Activated CD8-positive, alpha-beta memory T cell treated with anti-CD3 and anti-CD28 coated beads, Interleukin-2, amount 50 U/mL, for 48 hours (primary cell): ENCODE data around the gene DMPK.
A peak's percentile ranks its signal among the peaks of the same experiment; 100 is the strongest.
"Not testable (repeated sequence)": the region's sequence is repeated elsewhere in the genome, so short reads cannot be mapped to it uniquely, and the experiment has no call there.

ENCODE experiments used
- DNase-seq: peaks from one replicate; pipeline ENCODE4 v3.0.0-alpha.2; 2020

The DMPK gene

DNA sequence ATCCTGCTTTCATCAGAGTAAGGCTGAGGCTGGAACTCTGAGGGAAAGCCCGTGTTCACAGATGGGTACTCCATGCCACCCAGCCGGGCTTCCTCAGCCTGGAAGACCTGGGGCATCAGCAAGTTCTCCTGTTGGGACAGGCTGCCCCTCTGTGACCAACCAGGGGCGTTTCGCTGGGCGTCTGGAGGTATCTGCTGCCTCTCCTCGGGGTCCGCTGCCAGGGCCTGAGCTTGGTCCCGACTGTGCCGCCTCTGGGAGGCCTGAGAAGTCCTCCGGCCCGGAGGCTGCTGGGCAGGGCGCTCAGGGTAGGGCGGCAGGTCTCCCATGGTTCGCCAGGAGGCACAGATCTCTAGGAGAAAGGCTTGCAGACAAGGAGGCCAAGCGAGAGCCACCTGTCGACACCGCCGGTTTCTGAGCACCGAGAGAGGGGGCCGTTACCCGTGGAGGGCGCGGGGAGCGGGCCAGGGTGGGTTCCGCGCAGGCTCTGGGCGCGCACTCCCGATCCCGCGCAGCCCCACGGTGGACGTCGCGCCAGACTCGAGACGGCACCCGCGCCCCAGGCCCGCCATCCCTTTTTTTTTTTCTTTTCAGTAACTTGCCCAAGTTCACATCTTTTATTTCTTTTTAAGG lies 32.7 kb upstream of the DMPK start, which contains the start of gene RSPH6A:
Gene RSPH6A, minus strand, starts transcription at position 458 of the 630 bp plus-strand sequence. Its CDS starts 132 bp downstream, at position 326.
- no peak for DNase-seq

DNA sequence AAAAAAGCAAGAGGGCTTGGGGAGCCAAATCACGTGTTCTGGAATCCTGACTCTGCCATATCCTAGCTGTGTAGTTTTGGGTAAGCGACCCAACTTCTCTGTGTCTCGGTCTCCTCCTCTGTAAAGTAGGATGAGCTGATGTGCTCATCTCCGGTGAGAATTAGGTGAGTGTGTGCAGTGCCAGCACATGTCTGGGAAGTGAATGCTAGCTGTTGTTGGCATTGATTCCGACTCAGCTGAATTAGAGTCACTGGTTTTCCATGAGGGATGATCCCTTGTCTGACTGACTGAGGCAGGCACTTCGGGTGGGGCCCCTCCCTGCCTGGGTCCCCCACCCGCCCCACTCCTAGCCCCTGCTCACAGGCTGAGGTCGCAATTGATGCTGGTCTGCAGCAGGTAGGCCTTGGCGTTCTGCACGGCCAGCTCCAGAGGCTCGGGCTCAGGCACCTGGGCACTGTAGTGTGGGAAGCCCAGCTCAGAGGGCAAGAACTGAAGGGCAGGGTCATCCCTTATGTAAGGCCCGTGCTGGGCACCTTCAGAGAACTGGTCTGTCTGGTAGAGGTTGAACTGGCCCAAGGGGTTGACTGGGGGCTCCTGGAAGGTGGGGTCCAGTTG lies 32.0 kb upstream of the DMPK start:
- DNase-seq, result no peak

DNA sequence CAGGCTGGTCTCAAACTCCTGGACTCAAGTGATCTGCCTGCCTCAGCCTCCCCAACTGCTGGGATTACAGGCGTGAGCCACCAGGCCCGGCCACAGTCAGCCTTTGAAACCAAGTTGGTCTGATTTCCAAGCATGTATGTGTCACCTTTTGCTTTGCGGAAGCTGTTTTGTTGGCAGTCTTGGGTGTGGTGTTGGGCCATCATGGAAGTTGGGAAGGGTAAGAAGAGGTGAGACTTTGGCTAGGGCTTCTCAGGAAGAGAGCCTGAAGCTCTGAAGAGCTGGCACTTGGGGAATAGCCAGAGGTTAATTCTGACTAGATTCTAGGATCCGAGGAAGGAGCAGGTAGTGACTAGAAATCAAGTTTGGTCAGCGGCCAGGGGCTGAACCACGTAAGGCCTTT lies 30.0 kb upstream of the DMPK start:
- no peak for DNase-seq

DNA sequence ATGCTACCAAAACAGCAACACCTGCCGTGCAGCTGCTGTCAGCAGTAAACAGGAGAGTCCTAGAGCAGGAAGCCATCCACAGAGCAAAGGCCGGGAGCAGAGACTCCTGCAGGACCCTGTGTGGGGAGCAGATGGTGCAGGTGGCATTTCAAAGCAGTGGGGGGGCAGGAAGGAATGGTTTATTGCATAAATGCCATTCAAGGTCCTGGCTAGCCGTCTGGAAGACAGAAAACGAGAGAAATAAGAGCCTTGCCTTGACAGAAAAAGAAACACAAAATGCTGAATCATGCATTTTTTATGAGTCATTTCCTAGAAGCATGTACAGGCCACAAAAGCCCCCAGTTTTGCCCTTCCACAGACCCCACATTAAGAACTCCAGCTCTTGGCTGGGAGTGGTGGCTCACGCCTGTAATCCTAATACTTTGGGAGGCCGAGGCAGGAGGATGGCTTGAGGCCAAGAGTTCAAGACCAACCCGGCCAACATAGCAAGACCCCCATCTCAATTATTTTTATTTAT lies 27.4 kb upstream of the DMPK start:
- DNase-seq, result no peak

DNA sequence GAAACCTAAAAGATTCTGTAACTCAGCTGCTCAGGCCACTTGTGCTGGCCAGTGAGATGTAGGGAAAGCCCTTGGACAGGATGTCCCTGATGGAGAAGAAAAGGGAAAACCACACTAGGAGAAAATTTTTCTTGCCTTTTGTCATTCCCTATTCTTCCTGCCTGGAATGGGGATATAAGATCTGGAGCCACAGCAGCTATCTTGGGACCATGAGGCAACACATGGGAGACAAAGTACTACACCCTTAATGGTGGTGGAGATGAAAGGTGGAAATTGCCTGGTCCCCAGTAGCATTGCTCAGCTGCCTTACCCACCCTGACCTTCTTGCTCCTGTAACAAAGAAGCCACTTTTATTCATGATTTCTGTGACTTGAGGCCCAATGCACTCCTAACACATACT lies 23.4 kb upstream of the DMPK start:
- DNase-seq, result no peak

DNA sequence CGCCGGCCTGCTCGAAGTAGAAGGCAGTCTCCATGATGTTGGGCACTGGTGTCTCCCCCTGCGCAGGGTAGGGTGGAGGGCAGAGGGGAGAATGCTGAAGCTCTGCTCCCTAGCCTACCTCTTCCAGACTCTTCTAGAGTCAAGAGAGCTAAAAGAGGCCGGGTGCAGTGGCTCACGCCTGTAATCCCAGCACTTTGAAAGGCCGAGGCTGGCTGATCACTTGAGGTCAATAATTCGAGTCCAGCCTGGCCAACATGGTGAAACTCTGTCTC lies 22.6 kb upstream of the DMPK start:
- no peak for DNase-seq

DNA sequence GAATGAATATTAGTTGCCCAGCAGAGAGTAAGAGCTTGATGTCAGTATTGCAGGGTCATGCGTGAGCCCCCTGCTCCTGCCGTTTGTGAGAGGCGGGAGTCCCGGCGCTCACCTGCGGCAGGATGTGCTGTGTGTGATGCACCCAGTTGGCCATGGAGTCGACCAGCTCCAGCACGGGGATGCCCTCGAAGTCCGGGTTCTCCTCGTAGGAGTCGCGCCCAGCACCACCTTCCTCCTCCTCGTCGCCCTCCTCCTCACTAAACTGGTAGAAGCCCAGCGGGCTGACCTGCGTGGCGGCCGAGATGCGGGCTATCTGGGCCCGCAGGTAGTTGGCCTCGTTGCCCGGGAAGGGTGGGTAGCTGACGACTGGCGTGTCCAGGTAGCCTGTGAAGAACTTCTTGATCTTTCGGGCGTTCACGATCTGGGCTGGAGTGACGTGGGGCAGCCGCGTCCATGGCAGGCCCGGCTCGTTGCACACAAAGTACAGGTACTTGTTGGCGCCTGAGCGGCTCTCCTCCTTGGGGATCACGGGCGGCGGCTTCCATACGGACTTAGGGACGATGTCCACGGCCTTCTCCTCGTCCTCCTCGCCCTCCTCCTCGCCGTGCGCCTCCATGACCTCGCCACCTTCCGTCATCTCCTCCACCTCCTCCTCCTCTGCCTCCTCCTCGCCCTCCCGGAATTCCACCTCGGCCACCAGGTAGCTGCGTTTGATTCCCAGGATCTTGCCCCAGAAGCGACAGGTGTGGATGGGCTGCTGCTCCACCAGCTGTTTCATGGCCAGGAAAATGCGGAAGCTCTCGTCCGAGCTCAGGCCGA lies 22.1 kb upstream of the DMPK start:
- no peak for DNase-seq

DNA sequence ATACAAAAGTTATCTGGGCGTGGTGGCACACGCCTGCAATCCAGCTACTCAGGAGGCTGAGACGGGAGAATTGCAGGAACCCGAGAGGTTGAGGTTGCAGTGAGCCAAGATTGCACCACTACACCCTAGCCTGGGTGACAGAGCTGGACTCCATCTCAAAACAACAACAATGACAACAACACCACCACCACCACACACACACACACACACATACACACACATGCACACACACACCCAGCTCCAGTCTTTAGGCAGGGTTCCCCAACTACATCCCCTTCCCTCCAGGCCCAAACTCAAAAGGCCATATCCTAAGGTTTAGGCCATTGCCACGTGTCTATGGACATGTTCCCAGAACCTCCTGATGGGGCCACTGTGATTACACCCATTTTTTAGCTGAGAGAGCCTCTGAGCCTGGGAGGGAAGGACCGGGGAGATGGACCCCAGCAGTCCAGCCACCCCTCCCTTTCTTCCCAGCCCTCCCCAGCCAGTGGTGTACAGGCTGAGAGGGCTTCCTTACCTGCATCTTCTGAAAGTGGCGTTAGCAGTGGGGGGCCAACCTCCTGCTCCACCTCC lies 19.4 kb upstream of the DMPK start:
- DNase-seq, result no peak

DNA sequence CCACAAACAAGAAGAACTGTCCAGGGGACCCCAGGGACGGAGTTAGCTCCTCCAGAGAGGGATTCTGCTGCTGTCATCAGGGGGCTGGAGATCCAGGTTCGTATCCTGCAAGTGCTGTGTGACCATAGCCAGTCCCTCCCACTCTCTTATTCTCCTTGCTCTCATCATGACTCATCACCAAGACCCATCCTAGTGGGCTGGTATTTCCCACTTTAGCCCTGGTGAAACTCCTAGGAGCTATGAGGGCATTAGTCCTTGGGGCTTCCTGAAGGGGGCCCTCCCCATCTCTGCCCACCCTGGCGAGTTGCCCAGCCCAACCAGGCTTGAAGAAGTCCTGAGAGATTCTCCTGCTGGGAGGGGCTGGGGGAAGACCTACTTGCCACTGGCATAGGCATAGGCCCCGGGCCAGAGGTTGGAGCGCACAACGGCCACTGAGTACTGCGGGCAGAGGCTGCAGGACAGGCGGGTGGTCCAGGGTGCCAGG lies 17.8 kb upstream of the DMPK start:
- DNase-seq, result no peak

DNA sequence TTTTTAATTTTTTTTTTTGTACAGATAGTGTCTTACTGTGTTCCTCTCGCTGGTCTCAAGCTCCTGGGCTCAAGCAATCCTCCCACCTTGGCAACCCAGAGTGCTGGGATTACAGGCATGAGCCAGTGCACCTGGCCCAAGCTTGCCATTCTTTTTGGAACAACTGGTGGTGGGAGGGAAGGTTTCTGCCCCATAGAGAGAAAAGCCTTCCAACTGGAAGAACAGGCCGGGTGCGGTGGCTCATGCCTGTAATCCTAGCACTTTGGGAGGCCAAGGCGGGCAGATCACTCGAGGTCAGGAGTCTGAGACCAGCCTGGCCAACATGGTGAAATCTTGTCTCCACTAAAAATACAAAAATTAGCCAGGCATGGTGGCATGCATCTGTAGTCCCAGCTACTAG lies 17.3 kb upstream of the DMPK start:
- DNase-seq, result not testable (repeated sequence)

DNA sequence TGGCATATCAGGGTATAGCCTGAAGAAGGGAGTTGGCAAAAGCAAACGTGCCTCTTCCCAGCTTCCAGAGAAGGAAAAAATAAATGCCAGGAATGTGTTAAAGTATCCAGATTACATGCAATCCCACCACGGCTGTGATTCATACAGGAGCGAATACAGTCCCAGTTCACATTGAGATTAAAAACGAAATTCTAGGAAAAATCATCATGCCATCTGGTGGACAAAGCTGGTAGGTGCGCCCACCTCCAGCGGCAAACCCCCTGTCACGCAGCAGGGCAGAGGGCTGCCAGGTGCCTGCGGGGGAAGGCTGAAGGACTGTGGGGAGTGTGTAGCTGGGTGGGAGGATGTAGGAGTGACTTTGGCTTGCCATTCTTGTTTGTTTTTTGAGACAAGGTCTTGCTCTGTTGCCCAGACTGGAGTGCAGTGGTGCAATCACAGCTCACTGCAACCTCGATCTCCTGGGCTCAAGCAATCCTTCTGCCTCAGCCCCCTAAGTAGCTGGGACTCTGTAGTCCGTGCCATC lies 16.8 kb upstream of the DMPK start:
- peak; percentile 80 for DNase-seq

DNA sequence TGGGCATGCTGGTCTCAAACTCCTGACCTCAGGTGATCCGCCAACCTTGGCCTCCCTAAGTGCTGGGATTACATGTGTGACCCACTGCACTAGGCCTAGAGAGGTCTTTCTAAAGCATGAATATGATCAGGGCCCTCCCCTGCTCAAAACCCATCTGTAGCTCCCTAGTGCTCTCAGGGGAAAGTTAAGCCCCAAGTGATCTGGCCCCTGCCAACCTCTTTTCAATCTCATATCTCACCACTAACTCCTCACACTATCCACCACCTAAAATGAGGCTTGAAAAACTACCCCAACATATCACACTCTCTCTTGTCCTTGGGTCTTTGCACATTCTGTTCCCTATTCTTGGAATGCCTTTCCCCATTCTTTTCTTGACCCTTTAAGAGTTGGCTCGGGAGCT lies 12.3 kb upstream of the DMPK start:
- no peak for DNase-seq

DNA sequence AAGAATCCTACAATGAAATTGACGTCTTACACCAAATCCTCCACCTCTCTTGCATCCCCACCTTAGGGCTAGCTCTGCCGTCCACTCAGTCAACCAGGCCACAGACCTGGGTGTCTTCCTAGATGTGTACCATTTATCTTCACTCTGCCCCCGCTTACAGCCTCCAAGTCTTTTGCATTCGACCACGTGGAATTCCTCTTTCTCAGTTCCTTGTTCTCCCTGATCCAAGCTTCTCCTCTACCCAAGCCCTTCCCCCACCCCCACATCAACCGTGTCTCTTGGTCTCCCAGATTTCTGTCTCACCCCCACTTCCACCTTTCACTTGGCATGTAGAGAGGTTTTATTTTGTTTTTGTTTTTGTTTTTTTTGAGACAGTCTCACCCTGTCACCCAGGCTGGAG lies 11.6 kb upstream of the DMPK start:
- no peak for DNase-seq

DNA sequence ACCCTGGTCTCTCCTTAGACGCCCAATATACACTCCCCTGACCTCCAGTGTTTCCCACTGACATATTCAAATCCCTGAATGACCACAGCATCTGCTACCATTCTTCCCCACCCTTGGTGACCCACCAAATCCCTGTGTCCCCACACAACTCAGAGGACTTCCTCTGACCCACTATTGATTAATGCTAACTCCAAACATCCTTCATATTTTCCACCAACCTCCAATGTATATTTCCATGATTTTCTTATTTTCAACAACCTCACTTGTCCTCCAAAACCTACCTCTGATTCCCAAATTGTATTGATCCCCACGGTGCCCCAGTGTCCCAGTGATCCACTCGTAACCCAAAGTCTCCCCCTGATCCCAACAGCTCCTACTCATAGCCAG lies 10.9 kb upstream of the DMPK start:
- DNase-seq, result no peak

DNA sequence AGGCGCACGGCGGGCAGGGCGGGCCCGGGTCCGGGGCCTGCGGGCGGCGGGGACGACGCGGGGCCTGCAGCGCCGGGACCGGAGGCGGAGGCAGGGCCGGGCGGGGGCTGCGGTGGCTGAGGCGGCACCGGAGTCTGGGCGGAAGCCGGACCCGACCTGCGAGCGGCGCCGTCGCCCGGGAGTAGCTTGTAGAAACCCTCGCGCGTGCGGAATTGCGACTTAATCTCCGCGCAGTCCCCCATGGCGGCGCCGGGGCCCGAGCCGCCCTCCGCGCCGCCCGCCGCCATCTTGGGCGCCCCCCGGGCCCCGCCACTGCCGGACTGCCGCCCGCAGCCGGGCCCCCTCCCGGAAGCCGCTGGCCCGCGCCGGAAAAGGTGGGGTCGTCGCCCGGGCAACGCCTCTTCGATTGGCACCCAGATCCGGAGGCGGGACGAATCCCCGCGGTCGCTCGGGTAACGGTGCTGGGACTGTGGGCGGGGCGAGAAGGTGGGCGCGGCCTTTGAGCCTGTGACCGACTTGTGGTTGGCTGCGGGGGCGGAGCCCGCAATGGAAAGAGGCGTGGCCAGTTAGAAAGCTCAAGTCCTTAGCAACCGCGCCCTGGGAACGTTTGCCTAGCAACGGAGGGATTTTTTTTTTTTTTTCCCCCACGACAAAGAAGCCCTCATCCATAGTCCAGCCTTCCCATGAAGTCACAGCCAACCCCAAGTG lies 10.3 kb upstream of the DMPK start, which contains the start of gene DMWD:
Gene DMWD, minus strand, starts transcription at position 376 of the 708 bp plus-strand sequence. Its CDS starts 89 bp downstream, at position 287.
- DNase-seq, result peak; percentile 100

DNA sequence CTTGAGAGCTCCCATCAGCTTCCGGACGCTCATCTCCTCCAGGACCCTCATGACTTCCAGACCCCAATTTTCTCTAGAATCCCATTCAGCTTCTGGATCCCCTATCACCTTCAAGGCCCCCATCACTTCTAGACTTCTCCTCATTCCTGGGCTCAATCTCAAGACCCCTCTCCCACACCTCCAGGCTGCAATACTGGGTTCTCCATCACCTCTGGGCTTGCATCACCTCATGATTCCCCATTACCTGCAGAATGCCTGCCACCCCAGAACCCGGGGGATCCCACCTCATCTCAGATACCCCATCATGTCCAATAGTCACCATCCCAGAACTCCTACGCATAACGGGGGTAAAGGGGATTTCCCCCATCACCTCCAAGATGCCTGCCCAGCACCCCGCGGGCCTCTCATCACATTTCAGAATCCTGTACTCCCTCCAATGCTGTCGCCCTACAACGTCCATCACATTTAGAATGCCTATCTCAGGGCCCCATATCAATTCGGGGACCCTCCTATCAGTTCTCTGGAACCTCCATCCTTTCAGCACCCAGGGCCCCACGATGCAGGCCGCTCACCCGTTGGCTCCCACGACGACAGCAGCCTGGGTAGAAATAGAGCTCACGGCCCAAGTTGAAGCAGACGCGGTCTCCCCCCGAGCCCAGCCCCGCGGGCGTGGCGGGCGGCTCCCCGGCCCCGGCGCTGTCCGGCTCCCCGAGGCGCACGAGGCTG lies 9.6 kb upstream of the DMPK start:
- peak; percentile 61 for DNase-seq

DNA sequence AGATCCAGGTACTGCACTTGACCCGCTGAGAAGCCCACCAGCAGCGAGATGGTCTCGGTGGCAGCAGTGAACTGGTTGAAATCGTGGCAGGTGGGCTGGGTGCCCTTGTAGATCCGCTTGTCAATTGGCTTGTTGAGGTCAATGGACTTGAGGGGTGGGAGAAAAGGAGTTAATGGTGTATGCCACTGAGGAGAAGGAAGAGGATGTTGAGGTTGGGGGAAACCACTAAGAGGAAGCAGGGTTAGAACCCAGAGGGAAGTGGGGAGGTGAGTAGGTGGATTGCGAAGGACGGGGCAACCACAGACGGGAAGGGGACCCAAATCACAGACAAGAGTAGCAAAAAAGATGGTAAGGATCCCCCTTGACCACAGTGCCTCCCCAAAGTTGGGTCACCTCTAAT lies 8.7 kb upstream of the DMPK start:
- no peak for DNase-seq

DNA sequence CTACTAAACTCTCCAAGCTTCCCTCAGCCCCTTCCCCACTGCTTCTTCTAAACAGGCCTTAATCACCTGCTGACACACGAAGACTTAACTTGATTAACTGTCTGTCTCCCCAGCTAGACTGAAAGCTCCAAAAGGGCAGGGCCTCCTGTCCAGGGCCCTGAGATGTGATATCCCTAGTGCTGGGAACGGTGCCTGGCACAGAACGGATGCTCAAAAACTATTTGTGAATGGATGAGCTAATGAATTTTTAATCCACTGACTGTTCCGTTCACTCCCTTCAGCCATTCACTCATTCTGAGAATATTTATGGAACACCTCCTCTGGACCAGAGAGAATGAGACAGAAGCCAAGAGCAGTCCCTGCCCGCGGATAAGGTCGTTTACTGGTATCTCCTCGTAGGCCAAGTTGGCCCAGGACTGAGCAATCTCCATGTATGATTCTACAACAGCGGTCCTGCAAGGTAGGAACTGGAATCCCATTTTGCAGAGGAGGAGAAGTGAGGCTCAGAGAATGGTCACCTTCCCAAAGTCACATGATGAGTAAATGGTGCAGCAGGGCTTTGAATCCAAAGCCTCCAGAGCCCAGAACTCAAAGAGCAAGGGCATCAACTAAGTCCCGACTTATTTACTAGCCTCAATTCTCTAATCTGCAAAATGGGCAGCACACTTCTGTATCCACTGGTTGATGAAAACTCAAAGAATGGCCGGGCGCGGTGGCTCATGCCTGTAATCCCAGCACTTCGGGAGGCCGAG lies 6.9 kb upstream of the DMPK start:
- no peak for DNase-seq

DNA sequence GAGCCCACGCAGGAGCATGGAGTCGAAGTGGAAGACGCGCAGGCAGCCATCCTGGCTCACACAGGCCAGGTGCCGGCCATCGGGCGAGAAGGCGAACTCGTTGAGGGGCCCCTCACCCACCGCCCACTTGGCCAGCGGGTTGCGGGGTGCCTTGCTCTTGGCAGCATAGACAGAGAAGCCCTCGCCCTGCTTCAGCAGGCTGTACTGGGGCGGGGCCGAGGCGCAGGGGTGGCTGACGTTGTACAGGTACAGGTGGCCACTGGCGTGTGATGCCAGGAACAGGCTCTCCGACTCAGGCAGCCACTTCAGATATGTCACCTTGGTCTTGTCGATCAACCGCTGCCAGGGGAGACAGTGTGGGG lies 4.2 kb upstream of the DMPK start:
- no peak for DNase-seq

DNA sequence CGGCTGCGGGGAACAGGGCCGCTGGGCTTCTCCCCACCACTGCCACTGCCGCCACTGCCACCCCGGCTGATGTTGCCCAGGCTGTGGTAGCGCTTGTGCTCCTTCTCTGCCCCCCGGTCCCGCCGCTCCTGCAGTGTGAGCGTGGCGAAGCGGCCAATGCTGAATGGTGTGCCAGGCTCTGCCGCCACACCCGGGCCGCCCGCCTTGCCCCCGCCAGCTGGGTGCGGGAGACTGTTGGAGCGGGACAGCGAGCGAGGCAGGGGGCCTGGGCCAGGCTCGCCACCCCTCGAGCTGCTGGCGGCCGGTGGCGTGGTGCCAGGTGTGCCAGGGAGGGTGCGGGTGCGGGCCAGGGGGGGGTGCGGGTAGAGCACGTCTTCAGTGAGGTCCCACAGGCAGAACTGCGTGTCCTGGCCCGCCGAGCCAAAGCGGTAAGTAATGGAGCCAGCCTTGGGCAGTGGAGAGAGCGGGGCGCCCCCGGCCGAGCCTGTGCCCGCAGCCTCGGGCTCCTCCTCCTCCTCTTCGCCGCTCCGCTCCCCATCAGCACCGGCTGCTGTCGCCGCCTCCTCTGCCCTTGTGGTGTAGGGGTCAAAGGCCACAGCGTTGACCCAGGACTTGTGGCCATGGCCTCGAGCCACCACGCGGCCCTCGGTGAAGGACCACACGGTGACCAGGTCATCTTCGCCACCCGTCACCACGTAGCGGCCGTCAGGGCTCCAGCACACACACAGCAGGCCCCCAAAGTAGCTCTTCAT lies 3.7 kb upstream of the DMPK start:
- no peak for DNase-seq
